ENCODE measurements around the gene C16orf86. TPM values are rescaled to one million over a fixed set of nuclear protein-coding genes. Genes with fewer than 3 reads are reported as not detected.

C16orf86 gene
- total RNA-seq, 1 experiment from 2014 or later, result 4.9 TPM

DNA sequence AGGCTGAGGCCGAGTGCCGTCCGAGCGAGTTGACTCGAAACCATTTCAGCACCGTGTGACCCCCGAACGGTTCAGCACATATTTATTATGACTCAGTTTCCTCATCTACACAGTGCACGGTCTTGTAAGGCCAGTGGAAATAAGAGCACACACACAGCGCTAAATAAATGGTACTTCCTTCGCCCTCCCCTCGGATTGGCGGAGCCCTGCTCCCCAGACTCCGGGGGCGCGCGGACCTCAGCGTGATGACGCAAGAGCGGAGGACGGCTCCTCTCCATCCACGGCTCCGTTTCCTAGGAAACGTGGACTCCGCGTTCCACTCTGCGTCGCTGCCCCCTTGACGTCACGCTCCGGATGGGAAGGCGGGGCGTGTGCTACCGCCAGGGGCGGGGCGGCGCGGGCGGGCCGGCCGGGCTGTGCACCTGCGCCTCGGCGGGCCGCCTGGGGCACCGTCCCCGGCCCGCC is 6.0 kb upstream of the C16orf86 start, which contains the start of gene PARD6A (continued):
- TF ChIP-seq, protein P1, sequence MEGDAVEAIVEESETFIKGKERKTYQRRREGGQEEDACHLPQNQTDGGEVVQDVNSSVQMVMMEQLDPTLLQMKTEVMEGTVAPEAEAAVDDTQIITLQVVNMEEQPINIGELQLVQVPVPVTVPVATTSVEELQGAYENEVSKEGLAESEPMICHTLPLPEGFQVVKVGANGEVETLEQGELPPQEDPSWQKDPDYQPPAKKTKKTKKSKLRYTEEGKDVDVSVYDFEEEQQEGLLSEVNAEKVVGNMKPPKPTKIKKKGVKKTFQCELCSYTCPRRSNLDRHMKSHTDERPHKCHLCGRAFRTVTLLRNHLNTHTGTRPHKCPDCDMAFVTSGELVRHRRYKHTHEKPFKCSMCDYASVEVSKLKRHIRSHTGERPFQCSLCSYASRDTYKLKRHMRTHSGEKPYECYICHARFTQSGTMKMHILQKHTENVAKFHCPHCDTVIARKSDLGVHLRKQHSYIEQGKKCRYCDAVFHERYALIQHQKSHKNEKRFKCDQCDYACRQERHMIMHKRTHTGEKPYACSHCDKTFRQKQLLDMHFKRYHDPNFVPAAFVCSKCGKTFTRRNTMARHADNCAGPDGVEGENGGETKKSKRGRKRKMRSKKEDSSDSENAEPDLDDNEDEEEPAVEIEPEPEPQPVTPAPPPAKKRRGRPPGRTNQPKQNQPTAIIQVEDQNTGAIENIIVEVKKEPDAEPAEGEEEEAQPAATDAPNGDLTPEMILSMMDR (IDR thresholded peaks at IDR 0.05), result no peak
- TF ChIP-seq ZNF416 (CRISPR knock-in tag; IDR thresholded peaks at IDR 0.05) (no peak), OVOL2 (CRISPR knock-in tag; IDR thresholded peaks at IDR 0.05; ENCODE audit: borderline replicate concordance) (no peak), ETV6 (CRISPR knock-in tag; IDR thresholded peaks at IDR 0.05) (peak; percentile 20; the same call in 1 of the 2 replicates), ZNF532 (CRISPR knock-in tag; IDR thresholded peaks at IDR 0.05; ENCODE audit: borderline replicate concordance) (no peak), FOXP1 (CRISPR knock-in tag; IDR thresholded peaks at IDR 0.05; ENCODE audit: borderline replicate concordance) (no peak), CREB1 (CRISPR knock-in tag; IDR thresholded peaks at IDR 0.05) (no peak), ZNF263 (CRISPR knock-in tag; IDR thresholded peaks at IDR 0.05; ENCODE audit: low read depth) (no peak)
- TF ChIP-seq, protein P2, sequence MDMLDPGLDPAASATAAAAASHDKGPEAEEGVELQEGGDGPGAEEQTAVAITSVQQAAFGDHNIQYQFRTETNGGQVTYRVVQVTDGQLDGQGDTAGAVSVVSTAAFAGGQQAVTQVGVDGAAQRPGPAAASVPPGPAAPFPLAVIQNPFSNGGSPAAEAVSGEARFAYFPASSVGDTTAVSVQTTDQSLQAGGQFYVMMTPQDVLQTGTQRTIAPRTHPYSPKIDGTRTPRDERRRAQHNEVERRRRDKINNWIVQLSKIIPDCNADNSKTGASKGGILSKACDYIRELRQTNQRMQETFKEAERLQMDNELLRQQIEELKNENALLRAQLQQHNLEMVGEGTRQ (CRISPR knock-in tag; IDR thresholded peaks at IDR 0.05), result peak; percentile 43
- TF ChIP-seq, protein P3, sequence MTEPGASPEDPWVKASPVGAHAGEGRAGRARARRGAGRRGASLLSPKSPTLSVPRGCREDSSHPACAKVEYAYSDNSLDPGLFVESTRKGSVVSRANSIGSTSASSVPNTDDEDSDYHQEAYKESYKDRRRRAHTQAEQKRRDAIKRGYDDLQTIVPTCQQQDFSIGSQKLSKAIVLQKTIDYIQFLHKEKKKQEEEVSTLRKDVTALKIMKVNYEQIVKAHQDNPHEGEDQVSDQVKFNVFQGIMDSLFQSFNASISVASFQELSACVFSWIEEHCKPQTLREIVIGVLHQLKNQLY (CRISPR knock-in tag; IDR thresholded peaks at IDR 0.05), result no peak

GRCh38 chr16:67661101-67661761 is 5.4 kb upstream of the C16orf86 start:
- DNase-seq (ENCODE audit: low spot score) (peak; percentile 67), ATAC-seq (peak; percentile 33)
- Mint-ChIP-seq H3K36me3 (no peaks in the 10 kb centered on the region), H3K4me3 (peak overlapping the region; percentile 91), H3K4me1 (peaks cover 22% of the 10 kb centered on the region), H3K9me3 (no peaks in the 10 kb centered on the region), H3K27me3 (ENCODE audit: low read depth) (peaks cover 2% of the 10 kb centered on the region), H3K27ac (peak overlapping the region; percentile 89)
- CTCF ChIA-PET, result interaction anchor here (0.6 to 10.3 kb wide), 14 partner anchors 9 to 283 kb away, joined by 3 to 137 read pairs (median 6); partner anchors contain the start of genes CARMIL2, HSD11B2, LCAT and RANBP10
- POLR2A ChIA-PET, result interaction anchor here (2.5 kb wide), 1 partner anchor 13 kb away, joined by 9 read pairs; no protein-coding TSS in a partner anchor
- TF ChIP-seq, protein P4, sequence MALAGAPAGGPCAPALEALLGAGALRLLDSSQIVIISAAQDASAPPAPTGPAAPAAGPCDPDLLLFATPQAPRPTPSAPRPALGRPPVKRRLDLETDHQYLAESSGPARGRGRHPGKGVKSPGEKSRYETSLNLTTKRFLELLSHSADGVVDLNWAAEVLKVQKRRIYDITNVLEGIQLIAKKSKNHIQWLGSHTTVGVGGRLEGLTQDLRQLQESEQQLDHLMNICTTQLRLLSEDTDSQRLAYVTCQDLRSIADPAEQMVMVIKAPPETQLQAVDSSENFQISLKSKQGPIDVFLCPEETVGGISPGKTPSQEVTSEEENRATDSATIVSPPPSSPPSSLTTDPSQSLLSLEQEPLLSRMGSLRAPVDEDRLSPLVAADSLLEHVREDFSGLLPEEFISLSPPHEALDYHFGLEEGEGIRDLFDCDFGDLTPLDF (CRISPR knock-in tag; IDR thresholded peaks at IDR 0.05), result no peak
- TF ChIP-seq PRRX2 (CRISPR knock-in tag; IDR thresholded peaks at IDR 0.05) (no peak), KAT7 (CRISPR knock-in tag; IDR thresholded peaks at IDR 0.05; ENCODE audit: borderline replicate concordance) (0 out of 2 replicates have a peak, but pooled peaks have one; percentile 23), ETV6 (CRISPR knock-in tag; IDR thresholded peaks at IDR 0.05) (no peak), NR2C2 (CRISPR knock-in tag; IDR thresholded peaks at IDR 0.05) (no peak), CREM (CRISPR knock-in tag; IDR thresholded peaks at IDR 0.05) (no peak), JAZF1 (CRISPR knock-in tag; IDR thresholded peaks at IDR 0.05) (no peak)
- TF ChIP-seq, protein P5, sequence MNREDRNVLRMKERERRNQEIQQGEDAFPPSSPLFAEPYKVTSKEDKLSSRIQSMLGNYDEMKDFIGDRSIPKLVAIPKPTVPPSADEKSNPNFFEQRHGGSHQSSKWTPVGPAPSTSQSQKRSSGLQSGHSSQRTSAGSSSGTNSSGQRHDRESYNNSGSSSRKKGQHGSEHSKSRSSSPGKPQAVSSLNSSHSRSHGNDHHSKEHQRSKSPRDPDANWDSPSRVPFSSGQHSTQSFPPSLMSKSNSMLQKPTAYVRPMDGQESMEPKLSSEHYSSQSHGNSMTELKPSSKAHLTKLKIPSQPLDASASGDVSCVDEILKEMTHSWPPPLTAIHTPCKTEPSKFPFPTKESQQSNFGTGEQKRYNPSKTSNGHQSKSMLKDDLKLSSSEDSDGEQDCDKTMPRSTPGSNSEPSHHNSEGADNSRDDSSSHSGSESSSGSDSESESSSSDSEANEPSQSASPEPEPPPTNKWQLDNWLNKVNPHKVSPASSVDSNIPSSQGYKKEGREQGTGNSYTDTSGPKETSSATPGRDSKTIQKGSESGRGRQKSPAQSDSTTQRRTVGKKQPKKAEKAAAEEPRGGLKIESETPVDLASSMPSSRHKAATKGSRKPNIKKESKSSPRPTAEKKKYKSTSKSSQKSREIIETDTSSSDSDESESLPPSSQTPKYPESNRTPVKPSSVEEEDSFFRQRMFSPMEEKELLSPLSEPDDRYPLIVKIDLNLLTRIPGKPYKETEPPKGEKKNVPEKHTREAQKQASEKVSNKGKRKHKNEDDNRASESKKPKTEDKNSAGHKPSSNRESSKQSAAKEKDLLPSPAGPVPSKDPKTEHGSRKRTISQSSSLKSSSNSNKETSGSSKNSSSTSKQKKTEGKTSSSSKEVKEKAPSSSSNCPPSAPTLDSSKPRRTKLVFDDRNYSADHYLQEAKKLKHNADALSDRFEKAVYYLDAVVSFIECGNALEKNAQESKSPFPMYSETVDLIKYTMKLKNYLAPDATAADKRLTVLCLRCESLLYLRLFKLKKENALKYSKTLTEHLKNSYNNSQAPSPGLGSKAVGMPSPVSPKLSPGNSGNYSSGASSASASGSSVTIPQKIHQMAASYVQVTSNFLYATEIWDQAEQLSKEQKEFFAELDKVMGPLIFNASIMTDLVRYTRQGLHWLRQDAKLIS (CRISPR knock-in tag; IDR thresholded peaks at IDR 0.05; ENCODE audit: borderline replicate concordance), result no peak
- TF ChIP-seq, protein P6, sequence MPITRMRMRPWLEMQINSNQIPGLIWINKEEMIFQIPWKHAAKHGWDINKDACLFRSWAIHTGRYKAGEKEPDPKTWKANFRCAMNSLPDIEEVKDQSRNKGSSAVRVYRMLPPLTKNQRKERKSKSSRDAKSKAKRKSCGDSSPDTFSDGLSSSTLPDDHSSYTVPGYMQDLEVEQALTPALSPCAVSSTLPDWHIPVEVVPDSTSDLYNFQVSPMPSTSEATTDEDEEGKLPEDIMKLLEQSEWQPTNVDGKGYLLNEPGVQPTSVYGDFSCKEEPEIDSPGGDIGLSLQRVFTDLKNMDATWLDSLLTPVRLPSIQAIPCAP (CRISPR knock-in tag; IDR thresholded peaks at IDR 0.05), result no peak; the same call in 1 of the 2 replicates
- TF ChIP-seq, protein P7, sequence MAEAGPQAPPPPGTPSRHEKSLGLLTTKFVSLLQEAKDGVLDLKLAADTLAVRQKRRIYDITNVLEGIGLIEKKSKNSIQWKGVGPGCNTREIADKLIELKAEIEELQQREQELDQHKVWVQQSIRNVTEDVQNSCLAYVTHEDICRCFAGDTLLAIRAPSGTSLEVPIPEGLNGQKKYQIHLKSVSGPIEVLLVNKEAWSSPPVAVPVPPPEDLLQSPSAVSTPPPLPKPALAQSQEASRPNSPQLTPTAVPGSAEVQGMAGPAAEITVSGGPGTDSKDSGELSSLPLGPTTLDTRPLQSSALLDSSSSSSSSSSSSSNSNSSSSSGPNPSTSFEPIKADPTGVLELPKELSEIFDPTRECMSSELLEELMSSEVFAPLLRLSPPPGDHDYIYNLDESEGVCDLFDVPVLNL (CRISPR knock-in tag; IDR thresholded peaks at IDR 0.05; ENCODE audit: borderline replicate concordance, low read depth), result no peak

Data from WTC11 (cell line).